HepG2 (cell line): ENCODE results near the gene COMT. TPM values are rescaled to one million over a fixed set of nuclear protein-coding genes. Genes with fewer than 3 reads are reported as not detected.

Source experiments
- BHLHE40 ChIP-seq: IDR thresholded peaks from 2 replicates; pipeline ENCODE4 v1.6.1; 2011; ENCODE audit warnings: low read length, improper control_type of control experiment
- ELF1 ChIP-seq: sonication (generic); formaldehyde crosslinking; IDR thresholded peaks from 2 replicates; pipeline ENCODE4 v1.4.0; 2020; ENCODE audit warnings: missing genetic modification reagents
- HNRNPLL ChIP-seq: fragments of 200-400 bp; formaldehyde crosslinking; IDR thresholded peaks from 2 replicates; pipeline ENCODE4 v1.6.1; 2017; ENCODE audit warnings: mild to moderate bottlenecking, low read depth, low read length; ENCODE audit not compliant: poor library complexity, severe bottlenecking
- HOXA9 ChIP-seq: sonication (generic); formaldehyde crosslinking; IDR thresholded peaks from 2 replicates; pipeline ENCODE4 v1.8.1; 2022; ENCODE audit warnings: missing genetic modification reagents, mild to moderate bottlenecking, moderate library complexity, borderline replicate concordance
- PHF20 ChIP-seq: sonication (generic); formaldehyde crosslinking; IDR thresholded peaks from 2 replicates; pipeline ENCODE4 v1.5.0; 2020; ENCODE audit warnings: mild to moderate bottlenecking, missing genetic modification reagents
- SPEN ChIP-seq: sonication (generic); formaldehyde crosslinking; IDR thresholded peaks from 2 replicates; pipeline ENCODE4 v1.5.1; 2020; ENCODE audit warnings: low read depth, mild to moderate bottlenecking, missing genetic modification reagents
- TBX3 ChIP-seq: fragments of 450-650 bp; IDR thresholded peaks from 2 replicates; pipeline ENCODE4 v1.6.1; 2017; ENCODE audit warnings: antibody characterized with exemption, mild to moderate bottlenecking, inconsistent platforms, borderline replicate concordance
- YY1 ChIP-seq: IDR thresholded peaks from 2 replicates; pipeline ENCODE4 v1.6.1; 2011; ENCODE audit warnings: low read length, low read depth, moderate library complexity, mild to moderate bottlenecking; ENCODE audit not compliant: insufficient read depth, insufficient replicate concordance
- ZFP90 ChIP-seq: sonication (generic); formaldehyde crosslinking; IDR thresholded peaks from 2 replicates; pipeline ENCODE4 v1.8.0; 2022; ENCODE audit warnings: missing genetic modification reagents, mild to moderate bottlenecking, inconsistent platforms, borderline replicate concordance
- ZNF136 ChIP-seq: sonication (generic); formaldehyde crosslinking; IDR thresholded peaks from 2 replicates; pipeline ENCODE4 v1.8.1; 2022; ENCODE audit warnings: low read depth, mild to moderate bottlenecking, moderate library complexity, missing genetic modification reagents
- polyA plus RNA-seq, 8 experiments: library from polyadenylated mRNA; depleted of rRNA in 3 of 8; stranded (reverse) in 7 of 8; unstranded in 1 of 8; fragments of >200 nt; fragmentation: Illumina TruSeq in 4 of 8; extraction: Trizol in 4 of 8; gene quantifications; 2 replicates each; pipeline versions ENCODE4 v1.2.1 to v1.2.3, GENCODE V29; 2011 to 2016; ENCODE audit warnings: low read depth in 4 of 8, missing spikeins in 1 of 8, mixed read lengths in 1 of 8; ENCODE audit not compliant: insufficient read depth in 1 of 8
- total RNA-seq, 5 experiments: library from RNA; depleted of rRNA; stranded (reverse); fragments of >200 nt; fragmentation: Illumina TruSeq; extraction: Trizol; gene quantifications; 2 replicates each; pipeline ENCODE4 v1.2.3, GENCODE V29; 2016; ENCODE audit warnings: low read depth in 1 of 5
- TF ChIP-seq, protein P1 (sequence below): IDR thresholded peaks from 2 replicates; pipeline ENCODE4 v1.6.1; 2016; ENCODE audit warnings: missing compliant biosample characterization, missing genetic modification reagents, borderline replicate concordance
- TF ChIP-seq, protein P2 (sequence below): IDR thresholded peaks from 2 replicates; pipeline ENCODE4 v1.6.1; 2016; ENCODE audit warnings: control low read depth
- TF ChIP-seq, protein P3 (sequence below): sonication (generic); formaldehyde crosslinking; IDR thresholded peaks from 2 replicates; pipeline ENCODE4 v1.4.0; 2020; ENCODE audit warnings: missing genetic modification reagents
- TF ChIP-seq, protein P4 (sequence below): sonication (generic); formaldehyde crosslinking; IDR thresholded peaks from 2 replicates; pipeline ENCODE4 v1.5.1; 2020; ENCODE audit warnings: missing genetic modification reagents, mild to moderate bottlenecking, borderline replicate concordance
- TF ChIP-seq, protein P5 (sequence below): sonication (generic); formaldehyde crosslinking; conservative IDR thresholded peaks from 2 replicates; pipeline ENCODE4 v1.5.0; 2020; ENCODE audit warnings: missing genetic modification reagents
- TF ChIP-seq, protein P6 (sequence below): sonication (generic); formaldehyde crosslinking; IDR thresholded peaks from 2 replicates; pipeline ENCODE4 v1.4.0; 2020; ENCODE audit warnings: missing genetic modification reagents, borderline replicate concordance

The COMT gene
- total and polyA plus RNA-seq, 2 of the 13 experiments (the other 11 are each of a cell fraction or from before 2014, with no cell fraction given) = 156 to 162 TPM

DNA sequence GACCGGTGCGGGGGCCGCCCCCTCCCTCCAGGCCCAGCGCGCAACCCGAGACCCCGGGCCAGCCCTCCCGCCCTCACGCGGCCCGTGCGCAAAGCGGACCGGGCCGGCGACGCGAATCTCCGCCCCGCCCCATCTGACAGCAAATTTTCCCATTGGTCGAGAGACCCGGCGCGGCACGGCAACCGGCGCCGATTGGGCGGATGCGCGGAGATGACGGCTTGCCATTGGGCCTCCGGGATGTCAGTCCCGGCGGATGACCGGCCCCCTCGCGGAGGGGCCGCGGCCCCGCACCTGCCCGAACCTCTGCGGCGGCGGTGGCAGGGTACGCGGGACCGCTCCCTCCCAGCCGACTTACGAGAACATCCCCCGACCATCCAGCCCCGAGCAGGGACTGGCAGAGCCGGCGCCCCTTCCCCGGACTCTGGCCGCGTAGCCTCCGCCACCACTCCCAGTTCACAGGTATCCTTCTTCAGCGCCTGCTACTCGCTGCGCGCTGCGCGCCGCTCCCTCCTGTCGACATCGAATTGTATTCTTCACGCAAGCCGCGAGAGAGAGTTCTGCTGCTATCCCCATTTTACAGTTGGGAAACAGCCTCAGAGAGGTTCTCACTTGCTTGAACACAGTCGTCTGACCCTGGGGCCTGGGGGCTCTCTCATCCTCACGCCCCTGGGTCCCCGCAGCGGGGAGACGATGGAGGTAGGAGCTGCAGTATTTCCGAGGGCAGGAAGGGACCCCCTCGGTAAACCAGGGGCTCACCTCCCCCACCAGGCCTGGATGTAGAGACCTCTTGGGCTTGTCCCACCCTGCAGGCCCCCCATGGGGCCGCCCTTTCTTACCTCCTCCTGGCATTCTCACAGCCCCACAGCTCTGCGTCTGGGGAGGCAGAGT, 75.4 kb downstream of the COMT start, which contains the start of gene ARVCF (continued):
- TF ChIP-seq, protein P1, sequence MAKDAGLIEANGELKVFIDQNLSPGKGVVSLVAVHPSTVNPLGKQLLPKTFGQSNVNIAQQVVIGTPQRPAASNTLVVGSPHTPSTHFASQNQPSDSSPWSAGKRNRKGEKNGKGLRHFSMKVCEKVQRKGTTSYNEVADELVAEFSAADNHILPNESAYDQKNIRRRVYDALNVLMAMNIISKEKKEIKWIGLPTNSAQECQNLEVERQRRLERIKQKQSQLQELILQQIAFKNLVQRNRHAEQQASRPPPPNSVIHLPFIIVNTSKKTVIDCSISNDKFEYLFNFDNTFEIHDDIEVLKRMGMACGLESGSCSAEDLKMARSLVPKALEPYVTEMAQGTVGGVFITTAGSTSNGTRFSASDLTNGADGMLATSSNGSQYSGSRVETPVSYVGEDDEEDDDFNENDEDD = peak; percentile 72; the same call in 1 of the 2 replicates
- no peak for TF ChIP-seq TBX3
- TF ChIP-seq ZNF136 (CRISPR knock-in tag) = 0 out of 2 replicates have a peak, but pooled peaks have one; percentile 70
- TF ChIP-seq, protein P2, sequence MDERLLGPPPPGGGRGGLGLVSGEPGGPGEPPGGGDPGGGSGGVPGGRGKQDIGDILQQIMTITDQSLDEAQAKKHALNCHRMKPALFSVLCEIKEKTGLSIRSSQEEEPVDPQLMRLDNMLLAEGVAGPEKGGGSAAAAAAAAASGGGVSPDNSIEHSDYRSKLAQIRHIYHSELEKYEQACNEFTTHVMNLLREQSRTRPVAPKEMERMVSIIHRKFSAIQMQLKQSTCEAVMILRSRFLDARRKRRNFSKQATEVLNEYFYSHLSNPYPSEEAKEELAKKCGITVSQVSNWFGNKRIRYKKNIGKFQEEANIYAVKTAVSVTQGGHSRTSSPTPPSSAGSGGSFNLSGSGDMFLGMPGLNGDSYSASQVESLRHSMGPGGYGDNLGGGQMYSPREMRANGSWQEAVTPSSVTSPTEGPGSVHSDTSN (CRISPR knock-in tag) = peak; percentile 94
- peak; percentile 60; the same call in 1 of the 2 replicates for TF ChIP-seq SPEN (CRISPR knock-in tag)
- peak; percentile 12; the same call in 1 of the 2 replicates for TF ChIP-seq ELF1
- TF ChIP-seq, protein P3, sequence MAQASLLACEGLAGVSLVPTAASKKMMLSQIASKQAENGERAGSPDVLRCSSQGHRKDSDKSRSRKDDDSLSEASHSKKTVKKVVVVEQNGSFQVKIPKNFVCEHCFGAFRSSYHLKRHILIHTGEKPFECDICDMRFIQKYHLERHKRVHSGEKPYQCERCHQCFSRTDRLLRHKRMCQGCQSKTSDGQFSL (CRISPR knock-in tag) = no peak
- no peak for TF ChIP-seq PHF20 (CRISPR knock-in tag)
- peak; percentile 37; the same call in 1 of the 2 replicates for TF ChIP-seq BHLHE40
- TF ChIP-seq HNRNPLL = peak; percentile 73
- 0 out of 2 replicates have a peak, but pooled peaks have one; percentile 32 for TF ChIP-seq HOXA9 (CRISPR knock-in tag)
- TF ChIP-seq ZFP90 = 0 out of 2 replicates have a peak, but pooled peaks have one; percentile 72
- TF ChIP-seq, protein P4, sequence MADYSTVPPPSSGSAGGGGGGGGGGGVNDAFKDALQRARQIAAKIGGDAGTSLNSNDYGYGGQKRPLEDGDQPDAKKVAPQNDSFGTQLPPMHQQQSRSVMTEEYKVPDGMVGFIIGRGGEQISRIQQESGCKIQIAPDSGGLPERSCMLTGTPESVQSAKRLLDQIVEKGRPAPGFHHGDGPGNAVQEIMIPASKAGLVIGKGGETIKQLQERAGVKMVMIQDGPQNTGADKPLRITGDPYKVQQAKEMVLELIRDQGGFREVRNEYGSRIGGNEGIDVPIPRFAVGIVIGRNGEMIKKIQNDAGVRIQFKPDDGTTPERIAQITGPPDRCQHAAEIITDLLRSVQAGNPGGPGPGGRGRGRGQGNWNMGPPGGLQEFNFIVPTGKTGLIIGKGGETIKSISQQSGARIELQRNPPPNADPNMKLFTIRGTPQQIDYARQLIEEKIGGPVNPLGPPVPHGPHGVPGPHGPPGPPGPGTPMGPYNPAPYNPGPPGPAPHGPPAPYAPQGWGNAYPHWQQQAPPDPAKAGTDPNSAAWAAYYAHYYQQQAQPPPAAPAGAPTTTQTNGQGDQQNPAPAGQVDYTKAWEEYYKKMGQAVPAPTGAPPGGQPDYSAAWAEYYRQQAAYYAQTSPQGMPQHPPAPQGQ (CRISPR knock-in tag) = no peak
- TF ChIP-seq YY1 = peak; percentile 52
- TF ChIP-seq, protein P5, sequence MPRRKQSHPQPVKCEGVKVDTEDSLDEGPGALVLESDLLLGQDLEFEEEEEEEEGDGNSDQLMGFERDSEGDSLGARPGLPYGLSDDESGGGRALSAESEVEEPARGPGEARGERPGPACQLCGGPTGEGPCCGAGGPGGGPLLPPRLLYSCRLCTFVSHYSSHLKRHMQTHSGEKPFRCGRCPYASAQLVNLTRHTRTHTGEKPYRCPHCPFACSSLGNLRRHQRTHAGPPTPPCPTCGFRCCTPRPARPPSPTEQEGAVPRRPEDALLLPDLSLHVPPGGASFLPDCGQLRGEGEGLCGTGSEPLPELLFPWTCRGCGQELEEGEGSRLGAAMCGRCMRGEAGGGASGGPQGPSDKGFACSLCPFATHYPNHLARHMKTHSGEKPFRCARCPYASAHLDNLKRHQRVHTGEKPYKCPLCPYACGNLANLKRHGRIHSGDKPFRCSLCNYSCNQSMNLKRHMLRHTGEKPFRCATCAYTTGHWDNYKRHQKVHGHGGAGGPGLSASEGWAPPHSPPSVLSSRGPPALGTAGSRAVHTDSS (CRISPR knock-in tag) = no peak
- TF ChIP-seq, protein P6, sequence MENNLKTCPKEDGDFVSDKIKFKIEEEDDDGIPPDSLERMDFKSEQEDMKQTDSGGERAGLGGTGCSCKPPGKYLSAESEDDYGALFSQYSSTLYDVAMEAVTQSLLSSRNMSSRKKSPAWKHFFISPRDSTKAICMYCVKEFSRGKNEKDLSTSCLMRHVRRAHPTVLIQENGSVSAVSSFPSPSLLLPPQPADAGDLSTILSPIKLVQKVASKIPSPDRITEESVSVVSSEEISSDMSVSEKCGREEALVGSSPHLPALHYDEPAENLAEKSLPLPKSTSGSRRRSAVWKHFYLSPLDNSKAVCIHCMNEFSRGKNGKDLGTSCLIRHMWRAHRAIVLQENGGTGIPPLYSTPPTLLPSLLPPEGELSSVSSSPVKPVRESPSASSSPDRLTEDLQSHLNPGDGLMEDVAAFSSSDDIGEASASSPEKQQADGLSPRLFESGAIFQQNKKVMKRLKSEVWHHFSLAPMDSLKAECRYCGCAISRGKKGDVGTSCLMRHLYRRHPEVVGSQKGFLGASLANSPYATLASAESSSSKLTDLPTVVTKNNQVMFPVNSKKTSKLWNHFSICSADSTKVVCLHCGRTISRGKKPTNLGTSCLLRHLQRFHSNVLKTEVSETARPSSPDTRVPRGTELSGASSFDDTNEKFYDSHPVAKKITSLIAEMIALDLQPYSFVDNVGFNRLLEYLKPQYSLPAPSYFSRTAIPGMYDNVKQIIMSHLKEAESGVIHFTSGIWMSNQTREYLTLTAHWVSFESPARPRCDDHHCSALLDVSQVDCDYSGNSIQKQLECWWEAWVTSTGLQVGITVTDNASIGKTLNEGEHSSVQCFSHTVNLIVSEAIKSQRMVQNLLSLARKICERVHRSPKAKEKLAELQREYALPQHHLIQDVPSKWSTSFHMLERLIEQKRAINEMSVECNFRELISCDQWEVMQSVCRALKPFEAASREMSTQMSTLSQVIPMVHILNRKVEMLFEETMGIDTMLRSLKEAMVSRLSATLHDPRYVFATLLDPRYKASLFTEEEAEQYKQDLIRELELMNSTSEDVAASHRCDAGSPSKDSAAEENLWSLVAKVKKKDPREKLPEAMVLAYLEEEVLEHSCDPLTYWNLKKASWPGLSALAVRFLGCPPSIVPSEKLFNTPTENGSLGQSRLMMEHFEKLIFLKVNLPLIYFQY (CRISPR knock-in tag) = peak; percentile 98
